Sigmoid colon (tissue), 7 donors: ENCODE data around the gene ANKRD44. TPM values are rescaled to one million over a fixed set of nuclear protein-coding genes. Genes with fewer than 3 reads are reported as not detected.
A peak's percentile ranks its signal among the peaks of the same experiment; 100 is the strongest.

Experiments used
- DNase-seq: peaks from one replicate; pipeline ENCODE4 v3.0.0-alpha.2; 2019
- H3K27ac ChIP-seq, 4 donors: fragments of 200-600 bp; sonication (generic); one replicate each; pipeline ENCODE4 v1.5.1; 2016 to 2019; ENCODE audit warnings: mild to moderate bottlenecking in 1 of 4
- H3K27me3 ChIP-seq, 3 donors: fragments of 200-600 bp; sonication (generic); one replicate each; pipeline ENCODE4 v1.5.1; 2019; ENCODE audit warnings: mild to moderate bottlenecking in 1 of 3
- H3K36me3 ChIP-seq, 4 donors: fragments of 200-600 bp; sonication (generic); one replicate each; pipeline ENCODE4 v1.5.1; 2016 to 2019
- H3K4me1 ChIP-seq, 4 donors: fragments of 200-600 bp; sonication (generic); one replicate each; pipeline ENCODE4 v1.5.1; 2017 to 2019
- H3K4me3 ChIP-seq, 4 donors: fragments of 200-600 bp; sonication (generic); one replicate each; pipeline ENCODE4 v1.5.1; 2017 to 2019; ENCODE audit warnings: mild to moderate bottlenecking in 2 of 4, moderate library complexity in 1 of 4
- H3K9me3 ChIP-seq, 4 donors: fragments of 200-600 bp in 3 of 4; sonication (generic) in 3 of 4; one replicate each; pipeline versions ENCODE4 v1.5.1 to v1.6.1; 2013 to 2019
- EP300 ChIP-seq, 4 donors: sonication (generic); formaldehyde crosslinking; IDR thresholded peaks; one replicate each; pipeline ENCODE4 v1.6.1; 2017; ENCODE audit warnings: antibody characterized with exemption in 4 of 4
- POLR2A ChIP-seq, 2 donors: fragments of 450-650 bp; IDR thresholded peaks; one replicate each; pipeline ENCODE4 v1.6.1; 2016; ENCODE audit warnings: antibody characterized with exemption in 2 of 2, mild to moderate bottlenecking in 2 of 2, moderate library complexity in 2 of 2
- POLR2AphosphoS5 ChIP-seq, 4 donors: sonication (generic); formaldehyde crosslinking; IDR thresholded peaks; one replicate each; pipeline ENCODE4 v1.6.1; 2017; ENCODE audit warnings: antibody characterized with exemption in 4 of 4
- WGBS, 2 donors: extraction: QIAGEN DNeasy Blood & Tissue Kit; methylation state at CpG; one replicate each; pipeline ENCODE4 v1.1.7; 2013; 5-methylcytosine and 5-hydroxymethylcytosine counted together
- intact Hi-C: fragments of 100-400 bp; cut with DNase I; formaldehyde crosslinking; loops from one replicate; pipeline ENCODE4 v1.15.1; 2023
- polyA plus RNA-seq, 3 donors: library from polyadenylated mRNA; stranded (reverse); fragments of 200-250 nt; gene quantifications; one replicate each; pipeline ENCODE4 v1.2.3, GENCODE V29; 2013
- total RNA-seq, 4 donors: library from RNA; depleted of rRNA; stranded (reverse); fragments of >200 nt; gene quantifications; one replicate each; pipeline ENCODE4 v1.1.0, GENCODE V29; 2016
- TF ChIP-seq, protein P1 (sequence below), 4 experiments: fragments of 450-650 bp in 3 of 4; fragments of 200-600 bp in 1 of 4; IDR thresholded peaks; one replicate each; pipeline ENCODE4 v1.5.1; 2016 to 2019; ENCODE audit warnings: antibody characterized with exemption in 4 of 4, mild to moderate bottlenecking in 3 of 4, moderate library complexity in 2 of 4
- donor health status: healthy with polysubstance abuse.
- donor health status: Bipolar disorder and iron deficiency.
- donor health status: healthy.

The ANKRD44 gene
- total and polyA plus RNA-seq, 7 donors, result 1.2 to 41.1 (median 34.2) TPM

DNA sequence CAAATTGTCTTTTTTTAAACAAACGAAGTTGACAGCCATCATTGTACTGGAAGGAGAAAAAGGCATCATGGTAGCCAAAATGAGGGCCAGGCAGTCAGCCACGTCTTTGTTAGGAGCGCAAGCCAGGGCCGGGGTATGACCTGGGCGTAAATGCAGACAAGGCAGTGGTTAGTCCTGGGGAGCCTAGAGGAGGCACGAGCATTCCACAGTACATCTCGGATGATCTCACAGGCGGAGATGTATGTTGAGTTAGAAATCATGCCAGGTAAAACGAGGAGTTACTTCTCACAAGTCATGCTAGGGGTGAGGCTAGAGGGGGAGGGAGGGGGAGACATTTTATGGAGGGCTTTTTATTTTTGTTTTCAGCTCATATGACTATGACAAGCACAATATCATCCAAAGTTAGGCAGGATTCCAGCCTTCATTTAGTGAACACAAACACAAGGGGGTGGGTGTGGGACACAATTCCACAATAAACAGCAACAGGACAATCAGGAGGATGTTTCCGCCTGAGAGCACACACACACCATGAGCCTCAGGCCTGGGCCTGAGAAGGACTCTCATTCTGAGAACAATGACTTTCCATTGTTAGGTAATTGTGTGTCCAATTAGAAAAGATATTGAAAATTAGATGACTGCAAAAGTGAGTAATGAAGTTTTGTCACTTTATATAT, 319.7 kb downstream of the ANKRD44 start:
- WGBS, 2 donors, result 93% methylated on average over 10 of the region's 10 CpGs
- intact Hi-C loops, result no loop called here
- Histone ChIP-seq H3K27ac (no peak overlapping the region), H3K9me3 (no peaks in the 10 kb centered on the region), H3K36me3 (peaks cover 0 to 48% (median 11%) of the 10 kb centered on the region in 4 donors), H3K4me3 (no peak overlapping the region), H3K27me3 (no peaks in the 10 kb centered on the region), H3K4me1 (peaks cover 0 to 17% (median 12%) of the 10 kb centered on the region in 4 donors)
- no peak for DNase-seq
- no peak for TF ChIP-seq POLR2A (IDR thresholded peaks at IDR 0.05)
- TF ChIP-seq, protein P1, sequence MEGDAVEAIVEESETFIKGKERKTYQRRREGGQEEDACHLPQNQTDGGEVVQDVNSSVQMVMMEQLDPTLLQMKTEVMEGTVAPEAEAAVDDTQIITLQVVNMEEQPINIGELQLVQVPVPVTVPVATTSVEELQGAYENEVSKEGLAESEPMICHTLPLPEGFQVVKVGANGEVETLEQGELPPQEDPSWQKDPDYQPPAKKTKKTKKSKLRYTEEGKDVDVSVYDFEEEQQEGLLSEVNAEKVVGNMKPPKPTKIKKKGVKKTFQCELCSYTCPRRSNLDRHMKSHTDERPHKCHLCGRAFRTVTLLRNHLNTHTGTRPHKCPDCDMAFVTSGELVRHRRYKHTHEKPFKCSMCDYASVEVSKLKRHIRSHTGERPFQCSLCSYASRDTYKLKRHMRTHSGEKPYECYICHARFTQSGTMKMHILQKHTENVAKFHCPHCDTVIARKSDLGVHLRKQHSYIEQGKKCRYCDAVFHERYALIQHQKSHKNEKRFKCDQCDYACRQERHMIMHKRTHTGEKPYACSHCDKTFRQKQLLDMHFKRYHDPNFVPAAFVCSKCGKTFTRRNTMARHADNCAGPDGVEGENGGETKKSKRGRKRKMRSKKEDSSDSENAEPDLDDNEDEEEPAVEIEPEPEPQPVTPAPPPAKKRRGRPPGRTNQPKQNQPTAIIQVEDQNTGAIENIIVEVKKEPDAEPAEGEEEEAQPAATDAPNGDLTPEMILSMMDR (IDR thresholded peaks at IDR 0.05), result no peak
- no peak for TF ChIP-seq POLR2AphosphoS5 (IDR thresholded peaks at IDR 0.05)
- no peak for TF ChIP-seq EP300 (IDR thresholded peaks at IDR 0.05)

DNA sequence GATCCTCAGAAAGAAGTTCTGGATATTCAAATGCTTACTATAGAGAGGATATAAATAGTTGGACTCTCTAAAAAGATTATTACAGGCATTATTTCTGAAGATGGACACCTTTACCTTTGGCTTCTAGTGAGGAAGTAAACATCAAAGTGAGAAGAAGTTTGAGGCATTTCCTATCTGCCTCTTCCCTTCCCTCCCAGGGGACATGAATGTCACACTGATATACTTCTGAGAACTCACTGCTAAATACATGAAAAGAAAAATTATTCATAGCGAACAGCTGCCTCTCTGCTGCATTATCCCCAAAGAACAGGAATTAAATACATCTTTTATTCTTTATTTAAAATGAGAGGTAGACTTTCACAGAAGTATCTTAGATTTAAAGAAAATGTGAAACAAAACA, 320.5 kb downstream of the ANKRD44 start:
- peaks cover 0 to 44% (median 11%) of the 10 kb centered on the region in 4 donors for H3K36me3 ChIP-seq
- TF ChIP-seq, protein P1 (IDR thresholded peaks at IDR 0.05), result no peak
- TF ChIP-seq EP300 (IDR thresholded peaks at IDR 0.05), result no peak
- no peak for TF ChIP-seq POLR2A (IDR thresholded peaks at IDR 0.05)
- TF ChIP-seq POLR2AphosphoS5 (IDR thresholded peaks at IDR 0.05), result no peak

DNA sequence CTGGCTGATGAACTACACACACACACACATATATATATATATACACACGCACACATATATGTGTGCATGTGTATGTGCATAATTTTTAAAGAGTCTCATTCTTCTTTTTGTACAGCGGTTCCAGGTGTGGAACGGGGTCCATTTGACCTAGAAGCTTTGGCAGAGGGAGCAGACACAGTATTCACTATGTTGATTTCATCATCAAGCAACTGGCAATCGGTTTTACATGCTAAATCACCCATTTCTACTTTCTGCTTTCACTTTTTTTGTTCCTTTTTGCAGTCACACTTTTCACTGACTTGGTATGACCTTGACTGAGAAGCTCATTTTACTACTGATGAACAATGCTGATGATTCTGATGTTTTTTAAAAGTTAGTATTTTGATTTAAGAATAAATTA, 321.1 kb downstream of the ANKRD44 start:
- Histone ChIP-seq H3K9me3 (no peaks in the 10 kb centered on the region), H3K36me3 (peaks cover 0 to 38% (median 11%) of the 10 kb centered on the region in 4 donors), H3K4me3 (no peak overlapping the region), H3K4me1 (peaks cover 0 to 17% (median 12%) of the 10 kb centered on the region in 4 donors), H3K27me3 (no peaks in the 10 kb centered on the region), H3K27ac (no peak overlapping the region)
- no peak for TF ChIP-seq POLR2AphosphoS5 (IDR thresholded peaks at IDR 0.05)
- TF ChIP-seq, protein P1 (IDR thresholded peaks at IDR 0.05), result no peak
- no peak for TF ChIP-seq POLR2A (IDR thresholded peaks at IDR 0.05)
- no peak for TF ChIP-seq EP300 (IDR thresholded peaks at IDR 0.05)
- WGBS, 2 donors, result 89 to 90% methylated on average over 4 of the region's 4 CpGs
- intact Hi-C loops, result loop anchor here (2.0 kb wide), 1 partner anchor 63 kb away; the partner anchor contains the start of gene PGAP1
- no peak for DNase-seq

More for the DNA sequence above, 320.5 kb downstream of the ANKRD44 start:
- Histone ChIP-seq H3K4me3 (no peak overlapping the region), H3K9me3 (no peaks in the 10 kb centered on the region), H3K27ac (no peak overlapping the region), H3K4me1 (peaks cover 0 to 17% (median 12%) of the 10 kb centered on the region in 4 donors), H3K27me3 (no peaks in the 10 kb centered on the region)
- WGBS, 2 donors, result 73 to 89% methylated on average over 1 of the region's 1 CpG
- DNase-seq, result no peak
- intact Hi-C loops, result no loop called here

DNA sequence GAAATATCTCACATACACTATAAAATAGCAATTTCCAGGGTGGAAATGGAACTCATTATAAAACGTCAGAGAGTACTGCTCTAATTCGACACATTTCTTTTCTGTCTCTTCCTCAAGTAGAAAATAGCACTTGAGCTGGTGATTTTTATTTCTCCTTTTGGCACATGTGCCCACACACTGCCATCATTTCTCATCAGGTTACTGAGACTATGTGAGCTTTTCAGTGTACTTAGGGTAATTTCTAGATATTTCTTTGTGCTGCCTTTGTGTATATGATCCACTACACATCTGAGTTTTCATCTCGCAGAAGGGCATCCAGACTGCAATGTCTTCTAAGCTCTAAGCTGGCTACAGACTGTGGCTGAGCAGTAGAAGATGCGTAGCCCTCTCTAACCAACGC, 321.9 kb downstream of the ANKRD44 start:
- intact Hi-C loops, result loop anchor here (2.0 kb wide), 1 partner anchor 62 kb away; the partner anchor contains the start of gene PGAP1
- Histone ChIP-seq H3K9me3 (no peaks in the 10 kb centered on the region), H3K27me3 (no peaks in the 10 kb centered on the region), H3K36me3 (peaks cover 0 to 29% (median 8%) of the 10 kb centered on the region in 4 donors), H3K4me1 (peaks cover 0 to 17% (median 12%) of the 10 kb centered on the region in 4 donors), H3K27ac (peak overlapping the region in 2 of 4 donors; percentile 64 to 68), H3K4me3 (no peak overlapping the region)
- TF ChIP-seq POLR2AphosphoS5 (IDR thresholded peaks at IDR 0.05) (no peak), POLR2A (IDR thresholded peaks at IDR 0.05) (no peak), EP300 (IDR thresholded peaks at IDR 0.05) (no peak)
- TF ChIP-seq, protein P1 (IDR thresholded peaks at IDR 0.05), result no peak
- 81 to 90% methylated on average over 5 of the region's 5 CpGs for WGBS, 2 donors
- no peak for DNase-seq
